Epithelial cell of prostate (primary cell): Measurements from ENCODE around the gene TPP1.

Experiments used
- DNase-seq: peaks from one replicate; pipeline ENCODE4 v3.0.0-alpha.2; 2011; ENCODE audit warnings: low read depth, low spot score
- H3K27ac ChIP-seq: fragments of 450-650 bp; 2 replicates; pipeline ENCODE4 v1.5.1; 2017; ENCODE audit warnings: mild to moderate bottlenecking

TPP1 gene

GRCh38 chr11:6568191-6568918, 50.9 kb downstream of the TPP1 start:
- no peak for DNase-seq
- H3K27ac ChIP-seq = no peak overlapping the region

- H3K27ac ChIP-seq = no peak overlapping the region
- no peak for DNase-seq
Measured at GRCh38 chr11:6567371-6567745, 51.9 kb downstream of the TPP1 start.

- no peak overlapping the region for H3K27ac ChIP-seq
- no peak for DNase-seq
Measured at GRCh38 chr11:6566704-6567370, 52.4 kb downstream of the TPP1 start.

DNA sequence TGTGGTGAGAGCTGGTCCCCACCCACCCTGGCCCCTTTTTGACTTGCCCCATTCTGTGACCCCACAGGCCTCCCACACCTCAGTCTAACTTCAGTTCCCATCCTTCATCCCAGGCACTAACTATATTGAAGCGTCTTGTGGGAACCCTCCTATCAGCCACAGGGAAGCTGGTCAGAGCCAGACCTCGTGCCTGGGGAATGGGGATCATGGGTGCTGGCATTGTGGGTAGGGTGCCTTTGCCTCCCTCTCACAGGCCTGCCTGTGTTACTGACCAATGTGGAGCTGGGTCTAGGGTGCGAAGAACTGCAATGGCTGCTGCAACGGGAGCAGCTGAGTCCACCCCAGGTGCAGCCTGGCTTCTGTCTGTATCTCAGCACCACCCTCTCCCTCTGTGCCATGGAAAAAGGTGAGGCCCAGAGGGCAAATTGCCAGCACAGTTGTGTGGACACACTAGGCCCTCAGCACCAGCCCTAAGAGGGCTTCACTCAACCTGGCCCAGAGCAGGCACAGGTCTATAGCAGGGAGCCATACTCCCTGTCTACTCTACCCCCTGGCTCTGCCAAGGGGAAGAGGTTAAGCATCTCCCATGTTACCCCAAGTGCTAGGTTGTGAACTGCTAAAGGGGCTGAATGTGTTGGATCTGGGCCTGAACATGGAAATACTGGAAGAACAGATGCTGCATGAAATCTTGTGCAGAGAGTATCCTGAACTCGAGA, 53.1 kb downstream of the TPP1 start:
- H3K27ac ChIP-seq = no peak overlapping the region

GRCh38 chr11:6565325-6565724, 53.9 kb downstream of the TPP1 start:
- DNase-seq = no peak
- H3K27ac ChIP-seq = no peak overlapping the region

More for the DNA sequence above, 53.1 kb downstream of the TPP1 start:
- DNase-seq = no peak

- no peak for DNase-seq
- no peak overlapping the region for H3K27ac ChIP-seq
Measured at GRCh38 chr11:6563667-6564066, 55.6 kb downstream of the TPP1 start.

GRCh38 chr11:6563121-6563619, 56.1 kb downstream of the TPP1 start:
- no peak for DNase-seq
- no peak overlapping the region for H3K27ac ChIP-seq
